K562 (cell line): ENCODE measurements around the gene ZDHHC19. TPM values are rescaled to one million over a fixed set of nuclear protein-coding genes. Genes with fewer than 3 reads are reported as not detected.
A peak's percentile ranks its signal among the peaks of the same experiment; 100 is the strongest.

Source experiments
- BDP1 ChIP-seq: IDR thresholded peaks from 3 replicates; pipeline ENCODE4 v1.6.1; 2011; ENCODE audit not compliant: insufficient read length, insufficient read depth
- ELF1 ChIP-seq: fragments of 200-800 bp; sonication (Bioruptor generic); IDR thresholded peaks from 2 replicates; pipeline ENCODE4 v1.6.1; 2016; ENCODE audit warnings: missing genetic modification characterization, missing compliant biosample characterization
- EWSR1 ChIP-seq: fragments of 450-650 bp; IDR thresholded peaks from 2 replicates; pipeline ENCODE4 v1.6.1; 2018; ENCODE audit warnings: borderline replicate concordance, mild to moderate bottlenecking, low read depth, moderate library complexity; ENCODE audit not compliant: partially characterized antibody
- KLF6 ChIP-seq: fragments of 250-450 bp; sonication (Bioruptor Pico); IDR thresholded peaks from 2 replicates; pipeline ENCODE4 v1.4.0; 2020; ENCODE audit warnings: mild to moderate bottlenecking, moderate library complexity, borderline replicate concordance
- MCM3 ChIP-seq: fragments of 450-650 bp; IDR thresholded peaks from 2 replicates; pipeline ENCODE4 v1.6.1; 2016
- NRF1 ChIP-seq, 2 experiments: fragments of 450-650 bp; IDR thresholded peaks in 1 of 2; conservative IDR thresholded peaks in 1 of 2; 2 replicates each; pipeline ENCODE4 v1.6.1; 2014; ENCODE audit warnings: mild to moderate bottlenecking in 2 of 2
- PHF20 ChIP-seq: fragments of 450-650 bp; IDR thresholded peaks from 2 replicates; pipeline ENCODE4 v1.6.1; 2018; ENCODE audit not compliant: partially characterized antibody
- RB1 ChIP-seq: fragments of 450-650 bp; IDR thresholded peaks from 2 replicates; pipeline ENCODE4 v1.6.1; 2017; ENCODE audit warnings: low read depth, mild to moderate bottlenecking
- RBFOX2 ChIP-seq: fragments of 200-400 bp; formaldehyde crosslinking; IDR thresholded peaks from 2 replicates; pipeline ENCODE4 v1.6.1; 2017; ENCODE audit warnings: low read depth, mild to moderate bottlenecking, low read length, moderate library complexity
- SMARCC2 ChIP-seq: fragments of 450-650 bp; IDR thresholded peaks from 2 replicates; pipeline ENCODE4 v1.6.1; 2017; ENCODE audit warnings: antibody characterized with exemption, moderate library complexity, mild to moderate bottlenecking, low read depth
- SREBF2 ChIP-seq: sonication (generic); formaldehyde crosslinking; IDR thresholded peaks from 2 replicates; pipeline ENCODE4 v1.4.0; 2020; ENCODE audit warnings: mild to moderate bottlenecking, missing genetic modification reagents
- TBL1XR1 ChIP-seq, 2 experiments: IDR thresholded peaks; 2 replicates each; pipeline ENCODE4 v1.6.1; 2012; ENCODE audit warnings: improper control_type of control experiment in 2 of 2, low read length in 2 of 2, mild to moderate bottlenecking in 1 of 2
- TCF7L2 ChIP-seq: fragments of 150-350 bp; IDR thresholded peaks from 2 replicates; pipeline ENCODE4 v1.6.1; 2016; ENCODE audit warnings: low read depth, mild to moderate bottlenecking, low read length, moderate library complexity
- TOE1 ChIP-seq, 2 experiments: fragments of 450-650 bp in 1 of 2; sonication (generic) in 1 of 2; formaldehyde crosslinking in 1 of 2; IDR thresholded peaks; 2 replicates each; pipeline versions ENCODE4 v1.7.1 to v1.8.0; 2016 to 2022; ENCODE audit warnings: borderline replicate concordance in 2 of 2, mild to moderate bottlenecking in 2 of 2, antibody characterized with exemption in 1 of 2, inconsistent platforms in 1 of 2, low read depth in 1 of 2, missing genetic modification reagents in 1 of 2, moderate library complexity in 1 of 2
- ZNF41 ChIP-seq: fragments of 250-450 bp; sonication (Bioruptor Pico); conservative IDR thresholded peaks from 2 replicates; pipeline ENCODE4 v1.4.0; 2020; ENCODE audit warnings: mild to moderate bottlenecking
- ZNF668 ChIP-seq: fragments of 250-450 bp; sonication (Bioruptor Pico); IDR thresholded peaks from 2 replicates; pipeline ENCODE4 v1.8.0; 2022; ENCODE audit warnings: mild to moderate bottlenecking, inconsistent platforms
- ZNF695 ChIP-seq: fragments of 450-650 bp; formaldehyde crosslinking; IDR thresholded peaks from 2 replicates; pipeline ENCODE4 v1.4.0; 2020; ENCODE audit warnings: mild to moderate bottlenecking, moderate library complexity
- ZNF696 ChIP-seq: fragments of 250-450 bp; sonication (Bioruptor Pico); conservative IDR thresholded peaks from 2 replicates; pipeline ENCODE4 v1.4.0; 2020; ENCODE audit warnings: mild to moderate bottlenecking, moderate library complexity
- polyA plus RNA-seq, 8 experiments: library from polyadenylated mRNA; depleted of rRNA in 4 of 8; stranded (reverse) in 5 of 8; unstranded in 3 of 8; fragments of >200 nt; fragmentation: Nextera tagmentation in 2 of 8; fragmentation: Illumina TruSeq in 1 of 8; extraction: Ambion mirVana in 2 of 8; extraction: Trizol in 1 of 8; gene quantifications; 2 replicates each; pipeline versions ENCODE4 v1.2.1 to v1.2.3, GENCODE V29; 2011 to 2014; ENCODE audit warnings: inconsistent platforms in 1 of 8, missing spikeins in 1 of 8
- total RNA-seq, 7 experiments: library from RNA; depleted of rRNA in 6 of 7; stranded (reverse); fragments of >200 nt in 6 of 7; fragmentation: Illumina TruSeq in 2 of 7; extraction: Trizol in 2 of 7; gene quantifications; 2 replicates each; pipeline versions ENCODE4 v1.2.1 to v1.2.3, GENCODE V29; 2011 to 2021; ENCODE audit warnings: low replicate concordance in 1 of 7
- TF ChIP-seq, protein P1 (sequence below): fragments of 150-350 bp; conservative IDR thresholded peaks from 2 replicates; pipeline ENCODE4 v1.6.1; 2014; ENCODE audit warnings: low read length
- TF ChIP-seq, protein P2 (sequence below): fragments of 200-800 bp; sonication (Bioruptor generic); IDR thresholded peaks from 2 replicates; pipeline ENCODE4 v1.6.1; 2017; ENCODE audit warnings: missing genetic modification characterization, missing compliant biosample characterization
- TF ChIP-seq, protein P3 (sequence below), 2 experiments: fragments of 250-450 bp in 1 of 2; fragments of 450-650 bp in 1 of 2; sonication (Bioruptor Pico) in 1 of 2; IDR thresholded peaks; 2 replicates each; pipeline versions ENCODE4 v1.6.1 to v1.8.0; 2016 to 2021; ENCODE audit warnings: mild to moderate bottlenecking in 2 of 2, moderate library complexity in 2 of 2, missing compliant biosample characterization in 1 of 2, missing genetic modification characterization in 1 of 2

The ZDHHC19 gene
- total and polyA plus RNA-seq, 9 of the 15 experiments (the other 6 are each of a cell fraction or from before 2014, with no cell fraction given): 0.40 to 5.5 (median 1.1) TPM

DNA sequence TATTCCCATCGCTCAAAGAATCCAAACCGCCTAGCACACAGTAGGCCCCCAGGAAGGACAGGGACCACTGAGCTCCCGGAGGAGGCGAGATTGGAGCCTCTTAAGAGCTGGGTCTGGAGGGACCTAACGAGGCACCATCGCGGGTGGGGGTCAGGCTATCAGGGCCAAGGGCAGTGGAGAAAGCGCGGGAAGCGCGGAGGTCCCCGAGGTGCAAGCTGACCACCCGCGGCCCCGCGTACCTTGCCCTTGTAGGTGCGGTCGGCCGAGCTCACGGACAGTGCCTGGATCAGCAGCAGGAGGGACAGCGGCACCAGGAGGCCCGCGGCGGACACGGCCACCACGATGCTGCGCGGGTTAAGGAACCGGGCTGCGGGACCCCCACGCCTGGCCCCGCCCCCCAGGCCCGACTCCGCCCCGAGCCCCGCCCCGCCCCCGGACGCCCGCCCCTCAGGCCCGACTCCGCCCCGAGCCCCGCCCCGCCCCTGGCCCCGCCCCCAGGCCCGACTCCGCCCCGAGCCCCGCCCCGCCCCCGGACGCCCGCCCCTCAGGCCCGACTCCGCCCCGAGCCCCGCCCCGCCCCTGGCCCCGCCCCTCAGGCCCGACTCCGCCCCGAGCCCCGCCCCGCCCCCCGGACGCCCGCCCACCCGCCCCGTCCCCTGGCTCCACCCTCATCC, 3.9 kb downstream of the ZDHHC19 start (continued):
- TF ChIP-seq SMARCC2 (no peak), RB1 (peak; percentile 89), TOE1 (IDR thresholded peaks at IDR 0.05; ENCODE audit: borderline replicate concordance) (peak; percentile 17; the same call in 1 of the 2 replicates), TOE1 (CRISPR knock-in tag; IDR thresholded peaks at IDR 0.05; ENCODE audit: borderline replicate concordance, low read depth) (no peak), PHF20 (no peak), ZNF668 (CRISPR knock-in tag) (no peak), KLF6 (no peak), TCF7L2 (no peak), ZNF41 (CRISPR knock-in tag) (no peak), BDP1 (no peak), ZNF695 (CRISPR knock-in tag) (no peak), ZNF696 (CRISPR knock-in tag) (no peak), SREBF2 (CRISPR knock-in tag) (no peak), NRF1 (conservative IDR thresholded peaks at IDR 0.05 in 1 of 2, IDR thresholded peaks at IDR 0.05 in 1 of 2) (peak; percentile 34 to 40; a peak in 2 of 4 replicates), RBFOX2 (peak; percentile 51), TBL1XR1 (IDR thresholded peaks at IDR 0.05; ENCODE audit: low read length in 2 of 2) (no peak), MCM3 (no peak), EWSR1 (no peak), ELF1 (tag) (no peak)
- TF ChIP-seq, protein P1, sequence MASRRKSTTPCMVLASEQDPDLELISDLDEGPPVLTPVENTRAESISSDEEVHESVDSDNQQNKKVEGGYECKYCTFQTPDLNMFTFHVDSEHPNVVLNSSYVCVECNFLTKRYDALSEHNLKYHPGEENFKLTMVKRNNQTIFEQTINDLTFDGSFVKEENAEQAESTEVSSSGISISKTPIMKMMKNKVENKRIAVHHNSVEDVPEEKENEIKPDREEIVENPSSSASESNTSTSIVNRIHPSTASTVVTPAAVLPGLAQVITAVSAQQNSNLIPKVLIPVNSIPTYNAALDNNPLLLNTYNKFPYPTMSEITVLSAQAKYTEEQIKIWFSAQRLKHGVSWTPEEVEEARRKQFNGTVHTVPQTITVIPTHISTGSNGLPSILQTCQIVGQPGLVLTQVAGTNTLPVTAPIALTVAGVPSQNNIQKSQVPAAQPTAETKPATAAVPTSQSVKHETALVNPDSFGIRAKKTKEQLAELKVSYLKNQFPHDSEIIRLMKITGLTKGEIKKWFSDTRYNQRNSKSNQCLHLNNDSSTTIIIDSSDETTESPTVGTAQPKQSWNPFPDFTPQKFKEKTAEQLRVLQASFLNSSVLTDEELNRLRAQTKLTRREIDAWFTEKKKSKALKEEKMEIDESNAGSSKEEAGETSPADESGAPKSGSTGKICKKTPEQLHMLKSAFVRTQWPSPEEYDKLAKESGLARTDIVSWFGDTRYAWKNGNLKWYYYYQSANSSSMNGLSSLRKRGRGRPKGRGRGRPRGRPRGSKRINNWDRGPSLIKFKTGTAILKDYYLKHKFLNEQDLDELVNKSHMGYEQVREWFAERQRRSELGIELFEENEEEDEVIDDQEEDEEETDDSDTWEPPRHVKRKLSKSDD: no peak
- TF ChIP-seq, protein P2, sequence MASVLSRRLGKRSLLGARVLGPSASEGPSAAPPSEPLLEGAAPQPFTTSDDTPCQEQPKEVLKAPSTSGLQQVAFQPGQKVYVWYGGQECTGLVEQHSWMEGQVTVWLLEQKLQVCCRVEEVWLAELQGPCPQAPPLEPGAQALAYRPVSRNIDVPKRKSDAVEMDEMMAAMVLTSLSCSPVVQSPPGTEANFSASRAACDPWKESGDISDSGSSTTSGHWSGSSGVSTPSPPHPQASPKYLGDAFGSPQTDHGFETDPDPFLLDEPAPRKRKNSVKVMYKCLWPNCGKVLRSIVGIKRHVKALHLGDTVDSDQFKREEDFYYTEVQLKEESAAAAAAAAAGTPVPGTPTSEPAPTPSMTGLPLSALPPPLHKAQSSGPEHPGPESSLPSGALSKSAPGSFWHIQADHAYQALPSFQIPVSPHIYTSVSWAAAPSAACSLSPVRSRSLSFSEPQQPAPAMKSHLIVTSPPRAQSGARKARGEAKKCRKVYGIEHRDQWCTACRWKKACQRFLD: no peak
- TF ChIP-seq, protein P3, sequence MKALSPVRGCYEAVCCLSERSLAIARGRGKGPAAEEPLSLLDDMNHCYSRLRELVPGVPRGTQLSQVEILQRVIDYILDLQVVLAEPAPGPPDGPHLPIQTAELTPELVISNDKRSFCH (CRISPR knock-in tag; IDR thresholded peaks at IDR 0.05): no peak
- TF ChIP-seq, protein P3 (tag; IDR thresholded peaks at IDR 0.05): peak; percentile 49; the same call in 1 of the 2 replicates
